Hepatocyte (in vitro differentiated cells): ENCODE results near the gene NHSL2. TPM values are rescaled to one million over a fixed set of nuclear protein-coding genes. Genes with fewer than 3 reads are reported as not detected.

Source experiments
- DNase-seq: peaks from one replicate; pipeline ENCODE4 v3.0.0-alpha.2; 2016; ENCODE audit warnings: low spot score
- H2AFZ ChIP-seq: fragments of 200-600 bp; sonication (generic); 2 replicates; pipeline ENCODE4 v1.6.0; 2016; ENCODE audit warnings: antibody characterized with exemption, mild to moderate bottlenecking
- H3K27ac ChIP-seq: fragments of 200-600 bp; sonication (generic); 2 replicates; pipeline ENCODE4 v1.5.1; 2016; ENCODE audit warnings: mild to moderate bottlenecking
- H3K27me3 ChIP-seq: fragments of 200-600 bp; sonication (generic); 2 replicates; pipeline ENCODE4 v1.6.1; 2016
- H3K36me3 ChIP-seq: fragments of 200-600 bp; sonication (generic); replicated peaks from 2 replicates; pipeline ENCODE4 v1.5.1; 2016; ENCODE audit warnings: low read depth; ENCODE audit not compliant: insufficient read depth
- H3K4me1 ChIP-seq: fragments of 200-600 bp; sonication (generic); 2 replicates; pipeline ENCODE4 v1.5.1; 2016; ENCODE audit warnings: mild to moderate bottlenecking, moderate library complexity; ENCODE audit not compliant: insufficient read depth
- H3K4me2 ChIP-seq: fragments of 200-600 bp; sonication (generic); 2 replicates; pipeline ENCODE4 v1.6.0; 2016
- H3K4me3 ChIP-seq: fragments of 200-600 bp; sonication (generic); 2 replicates; pipeline ENCODE4 v1.5.1; 2016; ENCODE audit warnings: mild to moderate bottlenecking
- H3K79me2 ChIP-seq: fragments of 200-600 bp; sonication (generic); 2 replicates; pipeline ENCODE4 v1.6.0; 2017; ENCODE audit warnings: mild to moderate bottlenecking
- H3K9me2 ChIP-seq: fragments of 200-600 bp; sonication (generic); replicated peaks from 2 replicates; pipeline ENCODE4 v1.6.0; 2017; ENCODE audit warnings: mild to moderate bottlenecking; ENCODE audit not compliant: insufficient read depth
- H3K9me3 ChIP-seq: fragments of 200-600 bp; sonication (generic); 2 replicates; pipeline ENCODE4 v1.5.1; 2016; ENCODE audit warnings: low read depth, mild to moderate bottlenecking
- H4K20me1 ChIP-seq: fragments of 200-600 bp; sonication (generic); 2 replicates; pipeline ENCODE4 v1.6.0; 2016; ENCODE audit warnings: mild to moderate bottlenecking; ENCODE audit not compliant: insufficient read depth, poor library complexity, severe bottlenecking
- CTCF ChIP-seq: fragments of 200-600 bp; sonication (generic); IDR thresholded peaks from 2 replicates; pipeline ENCODE4 v1.5.1; 2016; ENCODE audit warnings: antibody characterized with exemption, mild to moderate bottlenecking; ENCODE audit not compliant: poor library complexity
- EZH2 ChIP-seq: fragments of 200-600 bp; sonication (generic); IDR thresholded peaks from 2 replicates; pipeline ENCODE4 v1.6.1; 2016; ENCODE audit warnings: antibody characterized with exemption, mild to moderate bottlenecking, borderline replicate concordance
- EZH2phosphoT487 ChIP-seq: fragments of 200-600 bp; sonication (generic); IDR thresholded peaks from one replicate; pipeline ENCODE4 v1.6.1; 2018; ENCODE audit warnings: antibody characterized with exemption, mild to moderate bottlenecking, low read depth, moderate library complexity; ENCODE audit not compliant: unreplicated experiment, severe bottlenecking
- WGBS: methylation state at CpG from one replicate; pipeline ENCODE4 v1.1.6; 2016; ENCODE audit warnings: low lambda C conversion rate; ENCODE audit errors: missing lambda C conversion rate; 5-methylcytosine and 5-hydroxymethylcytosine counted together
- polyA plus RNA-seq: library from polyadenylated mRNA; unstranded; fragments of >200 nt; fragmentation: Nextera tagmentation; extraction: Ambion mirVana; gene quantifications from 2 replicates; pipeline ENCODE4 v1.2.1, GENCODE V29; 2016
- total RNA-seq: library from RNA; depleted of rRNA; stranded (reverse); fragments of >200 nt; gene quantifications from 2 replicates; pipeline ENCODE4 v1.2.3, GENCODE V29; 2014

Gene NHSL2
- total and polyA plus RNA-seq, 2 experiments from 2014 or later = 2.3 to 3.2 TPM

- no peak for TF ChIP-seq EZH2phosphoT487
- TF ChIP-seq EZH2 = no peak
- TF ChIP-seq CTCF = no peak
- whole genome bisulfite sequencing = 35% methylated on average over 1 of the region's 1 CpG
Measured at GRCh38 chrX:71936632-71937031, 26.0 kb downstream of the NHSL2 start.

GRCh38 chrX:71938371-71938770 is 27.7 kb downstream of the NHSL2 start:
- H3K4me2 ChIP-seq = no peak overlapping the region
- no peak for TF ChIP-seq EZH2
- TF ChIP-seq EZH2phosphoT487 = no peak
- TF ChIP-seq CTCF = no peak
- no peaks in the 10 kb centered on the region for H3K9me3 ChIP-seq
- H3K27ac ChIP-seq = no peak overlapping the region
- H4K20me1 ChIP-seq = no peaks in the 10 kb centered on the region
- no peaks in the 10 kb centered on the region for H3K79me2 ChIP-seq
- H3K4me1 ChIP-seq = no peaks in the 10 kb centered on the region
- no peaks in the 10 kb centered on the region for H3K9me2 ChIP-seq
- H3K36me3 ChIP-seq = no peaks in the 10 kb centered on the region
- 73% methylated on average over 5 of the region's 5 CpGs for WGBS
- no peak overlapping the region for H2AFZ ChIP-seq
- no peaks in the 10 kb centered on the region for H3K27me3 ChIP-seq
- H3K4me3 ChIP-seq = no peak overlapping the region
- DNase-seq = no peak

More at GRCh38 chrX:71936632-71937031, 26.0 kb downstream of the NHSL2 start:
- Histone ChIP-seq H3K79me2 (no peaks in the 10 kb centered on the region), H3K27me3 (no peaks in the 10 kb centered on the region), H3K4me3 (no peak overlapping the region), H3K9me3 (no peaks in the 10 kb centered on the region), H2AFZ (no peak overlapping the region), H3K27ac (no peak overlapping the region), H3K9me2 (no peaks in the 10 kb centered on the region), H3K4me1 (no peaks in the 10 kb centered on the region), H4K20me1 (no peaks in the 10 kb centered on the region), H3K36me3 (no peaks in the 10 kb centered on the region), H3K4me2 (no peak overlapping the region)
- no peak for DNase-seq

- Histone ChIP-seq H3K4me1 (peaks cover 4% of the 10 kb centered on the region), H4K20me1 (no peaks in the 10 kb centered on the region), H2AFZ (no peak overlapping the region), H3K4me3 (no peak overlapping the region), H3K27ac (no peak overlapping the region), H3K9me2 (no peaks in the 10 kb centered on the region), H3K9me3 (no peaks in the 10 kb centered on the region), H3K27me3 (no peaks in the 10 kb centered on the region), H3K4me2 (no peak overlapping the region), H3K36me3 (no peaks in the 10 kb centered on the region), H3K79me2 (no peaks in the 10 kb centered on the region)
- TF ChIP-seq EZH2 (no peak), CTCF (no peak), EZH2phosphoT487 (no peak)
- DNase-seq = no peak
- WGBS = 67% methylated on average over 1 of the region's 1 CpG
Measured at GRCh38 chrX:71941145-71941544, 30.5 kb downstream of the NHSL2 start.

GRCh38 chrX:71941776-71942175 is 31.1 kb downstream of the NHSL2 start:
- Histone ChIP-seq H3K79me2 (no peaks in the 10 kb centered on the region), H4K20me1 (no peaks in the 10 kb centered on the region), H2AFZ (no peak overlapping the region), H3K9me3 (no peaks in the 10 kb centered on the region), H3K4me2 (no peak overlapping the region), H3K4me1 (peaks cover 4% of the 10 kb centered on the region), H3K27me3 (no peaks in the 10 kb centered on the region), H3K9me2 (no peaks in the 10 kb centered on the region), H3K4me3 (no peak overlapping the region), H3K27ac (no peak overlapping the region), H3K36me3 (no peaks in the 10 kb centered on the region)
- DNase-seq = peak; percentile 49
- WGBS = 32% methylated on average over 3 of the region's 3 CpGs
- TF ChIP-seq EZH2phosphoT487 = no peak
- TF ChIP-seq EZH2 = no peak
- no peak for TF ChIP-seq CTCF
